ENCODE data around the gene PIK3C2B.

- no peak for TF ChIP-seq CTCF (conservative IDR thresholded peaks at IDR 0.05)
- TF ChIP-seq ZFX (IDR thresholded peaks at IDR 0.05) = no peak
These were observed 41.3 kb downstream of the PIK3C2B start for GRCh38 chr1:204453141-204453772.
